ENCODE data around the gene ESYT2. TPM values are rescaled to one million over a fixed set of nuclear protein-coding genes. Genes with fewer than 3 reads are reported as not detected.

Gene ESYT2
- total and polyA plus RNA-seq, 9 of the 15 experiments (the other 6 are each of a cell fraction or from before 2014, with no cell fraction given), result 5.8 to 86.9 (median 64.7) TPM

DNA sequence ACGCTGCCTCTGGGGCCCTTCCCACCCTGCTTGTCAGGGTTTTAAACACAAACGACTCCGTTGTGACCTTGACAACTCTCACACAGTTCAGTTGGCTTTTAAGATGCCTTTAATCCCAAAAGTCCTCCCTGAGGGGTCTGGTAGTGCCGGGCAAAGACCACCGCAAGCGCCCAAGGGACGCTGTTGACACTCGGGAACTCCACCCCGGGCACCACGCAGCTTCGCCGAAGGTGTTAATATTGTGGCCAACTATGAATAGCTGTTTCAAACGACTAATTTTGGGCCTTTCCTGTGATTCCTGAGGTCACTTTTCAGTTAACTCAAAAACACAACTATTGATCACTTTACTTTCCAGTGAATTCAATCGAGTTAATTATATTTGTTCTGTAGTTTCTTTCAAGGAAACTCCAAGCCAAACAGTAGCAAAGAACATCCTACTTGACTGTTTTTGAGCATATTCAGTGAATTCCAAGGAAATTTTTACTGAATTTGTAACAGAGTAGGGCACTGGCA is 958 bp upstream of the ESYT2 start (continued):
- TF ChIP-seq HBP1 (CRISPR knock-in tag; IDR thresholded peaks at IDR 0.05), result 0 out of 2 replicates have a peak, but pooled peaks have one; percentile 1
- TF ChIP-seq ARID1B (IDR thresholded peaks at IDR 0.05), result no peak
- TF ChIP-seq KLF16 (IDR thresholded peaks at IDR 0.05), result peak; percentile 2; the same call in 1 of the 2 replicates
- TF ChIP-seq, protein P1, sequence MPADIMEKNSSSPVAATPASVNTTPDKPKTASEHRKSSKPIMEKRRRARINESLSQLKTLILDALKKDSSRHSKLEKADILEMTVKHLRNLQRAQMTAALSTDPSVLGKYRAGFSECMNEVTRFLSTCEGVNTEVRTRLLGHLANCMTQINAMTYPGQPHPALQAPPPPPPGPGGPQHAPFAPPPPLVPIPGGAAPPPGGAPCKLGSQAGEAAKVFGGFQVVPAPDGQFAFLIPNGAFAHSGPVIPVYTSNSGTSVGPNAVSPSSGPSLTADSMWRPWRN (IDR thresholded peaks at IDR 0.05; ENCODE audit: low read depth), result peak; percentile 8; the same call in 1 of the 2 replicates
- TF ChIP-seq HDAC3 (IDR thresholded peaks at IDR 0.05; ENCODE audit: borderline replicate concordance, partially characterized antibody), result peak; percentile 38
- TF ChIP-seq RHOXF2B (CRISPR knock-in tag; conservative IDR thresholded peaks at IDR 0.05), result 0 out of 2 replicates have a peak, but pooled peaks have one; percentile 42
- TF ChIP-seq, protein P2, sequence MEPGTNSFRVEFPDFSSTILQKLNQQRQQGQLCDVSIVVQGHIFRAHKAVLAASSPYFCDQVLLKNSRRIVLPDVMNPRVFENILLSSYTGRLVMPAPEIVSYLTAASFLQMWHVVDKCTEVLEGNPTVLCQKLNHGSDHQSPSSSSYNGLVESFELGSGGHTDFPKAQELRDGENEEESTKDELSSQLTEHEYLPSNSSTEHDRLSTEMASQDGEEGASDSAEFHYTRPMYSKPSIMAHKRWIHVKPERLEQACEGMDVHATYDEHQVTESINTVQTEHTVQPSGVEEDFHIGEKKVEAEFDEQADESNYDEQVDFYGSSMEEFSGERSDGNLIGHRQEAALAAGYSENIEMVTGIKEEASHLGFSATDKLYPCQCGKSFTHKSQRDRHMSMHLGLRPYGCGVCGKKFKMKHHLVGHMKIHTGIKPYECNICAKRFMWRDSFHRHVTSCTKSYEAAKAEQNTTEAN (CRISPR knock-in tag; IDR thresholded peaks at IDR 0.05), result no peak
- TF ChIP-seq NR2C2 (CRISPR knock-in tag; IDR thresholded peaks at IDR 0.05), result no peak
- peak; percentile 68; the same call in 1 of the 2 replicates for TF ChIP-seq NR2C2 (tag; IDR thresholded peaks at IDR 0.05)
- TF ChIP-seq, protein P3, sequence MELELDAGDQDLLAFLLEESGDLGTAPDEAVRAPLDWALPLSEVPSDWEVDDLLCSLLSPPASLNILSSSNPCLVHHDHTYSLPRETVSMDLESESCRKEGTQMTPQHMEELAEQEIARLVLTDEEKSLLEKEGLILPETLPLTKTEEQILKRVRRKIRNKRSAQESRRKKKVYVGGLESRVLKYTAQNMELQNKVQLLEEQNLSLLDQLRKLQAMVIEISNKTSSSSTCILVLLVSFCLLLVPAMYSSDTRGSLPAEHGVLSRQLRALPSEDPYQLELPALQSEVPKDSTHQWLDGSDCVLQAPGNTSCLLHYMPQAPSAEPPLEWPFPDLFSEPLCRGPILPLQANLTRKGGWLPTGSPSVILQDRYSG (tag; conservative IDR thresholded peaks at IDR 0.05; ENCODE audit: low read depth), result peak; percentile 36; the same call in 1 of the 2 replicates
- peak; percentile 55; the same call in 1 of the 2 replicates for TF ChIP-seq BACH1 (tag; IDR thresholded peaks at IDR 0.05)
- 0 out of 2 replicates have a peak, but pooled peaks have one; percentile 14 for TF ChIP-seq NR2C1 (IDR thresholded peaks at IDR 0.05)
- no peak for TF ChIP-seq NR2C1 (tag; IDR thresholded peaks at IDR 0.05)
- TF ChIP-seq FOXK2 (conservative IDR thresholded peaks at IDR 0.05 in 1 of 2, IDR thresholded peaks at IDR 0.05 in 1 of 2; ENCODE audit: low read depth in 2 of 2), result peak in 1 of 2 experiments; percentile 53; a peak in 3 of 4 replicates
- peak; percentile 38 for TF ChIP-seq CHD4 (IDR thresholded peaks at IDR 0.05; ENCODE audit: insufficient read depth, insufficient replicate concordance, low read depth, low read length, poor library complexity, severe bottlenecking)
- 0 out of 2 replicates have a peak, but pooled peaks have one; percentile 13 for TF ChIP-seq PYGO2 (tag; IDR thresholded peaks at IDR 0.05)
- TF ChIP-seq SMC3 (conservative IDR thresholded peaks at IDR 0.05; ENCODE audit: insufficient read depth, low read depth, low read length), result 0 out of 2 replicates have a peak, but pooled peaks have one; percentile 0
- TF ChIP-seq ZNF24 (IDR thresholded peaks at IDR 0.05), result 0 out of 2 replicates have a peak, but pooled peaks have one; percentile 2
- 0 out of 2 replicates have a peak, but pooled peaks have one; percentile 52 for TF ChIP-seq FOXK1 (CRISPR knock-in tag; IDR thresholded peaks at IDR 0.05; ENCODE audit: borderline replicate concordance)
- 0 out of 2 replicates have a peak, but pooled peaks have one; percentile 55 for TF ChIP-seq MECOM (CRISPR knock-in tag; IDR thresholded peaks at IDR 0.05)
- TF ChIP-seq KAT2B (IDR thresholded peaks at IDR 0.05; ENCODE audit: low read depth, low read length), result peak; percentile 1
- 0 out of 2 replicates have a peak, but pooled peaks have one; percentile 45 for TF ChIP-seq KDM2B (CRISPR knock-in tag; IDR thresholded peaks at IDR 0.05)
- TF ChIP-seq ZBED1 (IDR thresholded peaks at IDR 0.05), result 0 out of 2 replicates have a peak, but pooled peaks have one; percentile 8
- TF ChIP-seq GATA2 (CRISPR knock-in tag; IDR thresholded peaks at IDR 0.05), result peak; percentile 51; the same call in 1 of the 2 replicates

Data from K562 (cell line).